SH-SY5Y (cell line): ENCODE measurements around the gene CSF1.

Experiments used
- GATA2 ChIP-seq: IDR thresholded peaks from 2 replicates; pipeline ENCODE4 v1.6.1; 2011; ENCODE audit warnings: mild to moderate bottlenecking, low read depth, low read length
- GATA3 ChIP-seq: IDR thresholded peaks from 2 replicates; pipeline ENCODE4 v1.6.1; 2011; ENCODE audit warnings: low read depth, mild to moderate bottlenecking, low read length, moderate library complexity

GRCh38 chr1:109931189-109931731 lies 20.6 kb downstream of the CSF1 start:
- TF ChIP-seq GATA3 (no peak), GATA2 (no peak)
